Kidney (tissue), 14 donors: ENCODE results near the gene DNMBP. TPM values are rescaled to one million over a fixed set of nuclear protein-coding genes. Genes with fewer than 3 reads are reported as not detected.

Source experiments
- DNase-seq, 5 donors: peaks; one replicate each; pipeline ENCODE4 v3.0.0-alpha.2; 2013 to 2020
- FAIRE-seq: peaks from 2 replicates; lab custom pipeline; 2012; peaks lifted over from hg19 to GRCh38; lab: Jason Lieb, UNC
- H3K27ac ChIP-seq, 2 donors: one replicate each; pipeline ENCODE4 v1.7.0; 2013; ENCODE audit warnings: low read depth in 2 of 2, low read length in 2 of 2, inconsistent platforms in 1 of 2
- H3K27me3 ChIP-seq: one replicate; pipeline ENCODE4 v1.7.1; 2013; ENCODE audit warnings: low read length, inconsistent platforms; ENCODE audit not compliant: control insufficient read depth, insufficient read depth
- H3K36me3 ChIP-seq, 3 donors: one replicate each; pipeline versions ENCODE4 v1.7.0 to v1.7.1; 2013; ENCODE audit warnings: low read length in 3 of 3, control low read depth in 1 of 3, inconsistent platforms in 1 of 3; ENCODE audit not compliant: insufficient read depth in 3 of 3, control insufficient read depth in 2 of 3
- H3K4me1 ChIP-seq, 3 donors: one replicate each; pipeline versions ENCODE4 v1.7.0 to v1.7.1; 2013; ENCODE audit warnings: low read length in 3 of 3, inconsistent platforms in 1 of 3, low read depth in 1 of 3; ENCODE audit not compliant: control insufficient read depth in 2 of 3, insufficient read depth in 2 of 3
- H3K4me3 ChIP-seq, 3 donors: one replicate each; pipeline versions ENCODE4 v1.7.0 to v1.8.1; 2013; ENCODE audit warnings: low read length in 3 of 3, control low read depth in 1 of 3, inconsistent platforms in 1 of 3
- H3K9ac ChIP-seq, 3 donors: one replicate each; pipeline versions ENCODE4 v1.7.0 to v1.7.1; 2013; ENCODE audit warnings: low read length in 3 of 3, control low read depth in 1 of 3, inconsistent platforms in 1 of 3
- H3K9me3 ChIP-seq, 3 donors: one replicate each; pipeline versions ENCODE4 v1.7.0 to v1.7.1; 2013; ENCODE audit warnings: low read length in 3 of 3, control low read depth in 1 of 3, inconsistent platforms in 1 of 3; ENCODE audit not compliant: control insufficient read depth in 2 of 3, insufficient read depth in 1 of 3
- CTCF ChIP-seq: IDR thresholded peaks from 3 replicates; pipeline ENCODE4 v1.5.1; 2012; ENCODE audit warnings: mild to moderate bottlenecking, moderate library complexity, borderline replicate concordance; ENCODE audit not compliant: insufficient read depth; ENCODE audit errors: extremely low read depth
- intact Hi-C: fragments of 100-400 bp; cut with DNase I; formaldehyde crosslinking; loops from one replicate; pipeline ENCODE4 v1.11.1; 2022
- polyA plus RNA-seq: library from polyadenylated mRNA; stranded (reverse); fragments of 350-450 nt; fragmentation: Illumina TruSeq; extraction: RNeasy Lipid Tissue Mini Kit (QIAGEN cat#74804); gene quantifications from one replicate; pipeline ENCODE4 v1.2.3, GENCODE V29; 2014; ENCODE audit warnings: low read depth, low replicate concordance; ENCODE audit not compliant: insufficient read depth
- total RNA-seq: library from RNA; stranded (reverse); fragmentation: NEBNext Ultra II Directional; extraction: Animal tissue kit (Norgen Biotek cat#: 25700); gene quantifications from one replicate; pipeline ENCODE4 v1.2.1, GENCODE V29; 2021
- donor health status: control.
- donor health status: control.
- donor health status: control.
- donor health status: control.
- donor health status: control.
- donor health status: DM: yes; HTN: yes; CAD: no.
- donor health status: Normal renal cell carcinoma (clear cell type).

Gene DNMBP
- total and polyA plus RNA-seq, 2 donors from 2014 or later, result 11.6 to 23.7 TPM

- DNase-seq, result no peak
- Histone ChIP-seq H3K27ac (no peak overlapping the region), H3K9ac (no peak overlapping the region), H3K27me3 (no peaks in the 10 kb centered on the region), H3K36me3 (peaks cover 6 to 53% (median 34%) of the 10 kb centered on the region in 3 donors), H3K4me3 (no peak overlapping the region), H3K4me1 (no peaks in the 10 kb centered on the region), H3K9me3 (no peaks in the 10 kb centered on the region)
- no peak for FAIRE-seq
- intact Hi-C loops, result no loop called here
- no peak for TF ChIP-seq CTCF
These were observed 115.1 kb downstream of the DNMBP start for GRCh38 chr10:99894613-99895012.

GRCh38 chr10:99888622-99889021, 121.1 kb downstream of the DNMBP start:
- intact Hi-C loops, result no loop called here
- H3K4me1 ChIP-seq, result no peaks in the 10 kb centered on the region
- H3K27me3 ChIP-seq, result no peaks in the 10 kb centered on the region
- no peak for TF ChIP-seq CTCF
- H3K4me3 ChIP-seq, result no peak overlapping the region
- no peaks in the 10 kb centered on the region for H3K9me3 ChIP-seq
- H3K9ac ChIP-seq, result no peak overlapping the region
- DNase-seq, result no peak
- FAIRE-seq, result no peak
- no peak overlapping the region for H3K27ac ChIP-seq
- peaks cover 5 to 38% (median 13%) of the 10 kb centered on the region in 3 donors for H3K36me3 ChIP-seq

GRCh38 chr10:99883523-99883922, 126.2 kb downstream of the DNMBP start:
- DNase-seq, result no peak
- Histone ChIP-seq H3K9ac (no peak overlapping the region), H3K4me3 (no peak overlapping the region), H3K4me1 (peaks cover 0 to 6% (median 0%) of the 10 kb centered on the region in 3 donors), H3K27me3 (no peaks in the 10 kb centered on the region), H3K27ac (no peak overlapping the region), H3K36me3 (peaks cover 5 to 65% (median 31%) of the 10 kb centered on the region in 3 donors), H3K9me3 (no peaks in the 10 kb centered on the region)
- intact Hi-C loops, result no loop called here
- no peak for FAIRE-seq
- no peak for TF ChIP-seq CTCF

GRCh38 chr10:99881371-99881770, 128.4 kb downstream of the DNMBP start:
- Histone ChIP-seq H3K4me1 (peaks cover 0 to 6% (median 0%) of the 10 kb centered on the region in 3 donors), H3K9me3 (no peaks in the 10 kb centered on the region), H3K27ac (no peak overlapping the region), H3K4me3 (no peak overlapping the region), H3K9ac (no peak overlapping the region), H3K27me3 (no peaks in the 10 kb centered on the region), H3K36me3 (peaks cover 6 to 69% (median 36%) of the 10 kb centered on the region in 3 donors)
- FAIRE-seq (no peak), DNase-seq (no peak)
- TF ChIP-seq CTCF, result no peak
- intact Hi-C loops, result no loop called here
